HepG2 (cell line): ENCODE results near the gene PPP2R5B. TPM values are rescaled to one million over a fixed set of nuclear protein-coding genes. Genes with fewer than 3 reads are reported as not detected.

Source experiments
- DNMT3B ChIP-seq: conservative IDR thresholded peaks from 2 replicates; pipeline ENCODE4 v1.6.1; 2016; ENCODE audit warnings: missing biosample characterization, control low read depth
- DR1 ChIP-seq: sonication (generic); formaldehyde crosslinking; IDR thresholded peaks from 2 replicates; pipeline ENCODE4 v1.8.0; 2021; ENCODE audit warnings: mild to moderate bottlenecking, missing genetic modification reagents, inconsistent platforms
- FOSL2 ChIP-seq: sonication (generic); formaldehyde crosslinking; IDR thresholded peaks from 2 replicates; pipeline ENCODE4 v1.4.0; 2020; ENCODE audit warnings: missing genetic modification reagents
- FOXM1 ChIP-seq: sonication (generic); formaldehyde crosslinking; IDR thresholded peaks from 2 replicates; pipeline ENCODE4 v1.5.0; 2020; ENCODE audit warnings: missing genetic modification reagents
- HNF4G ChIP-seq, 2 experiments: sonication (generic) in 1 of 2; formaldehyde crosslinking in 1 of 2; IDR thresholded peaks; 2 replicates each; pipeline versions ENCODE4 v1.4.0 to v1.6.1; 2011 to 2020; ENCODE audit warnings: borderline replicate concordance in 2 of 2, low read depth in 2 of 2, mild to moderate bottlenecking in 2 of 2, low read length in 1 of 2, missing genetic modification reagents in 1 of 2, moderate library complexity in 1 of 2
- MTA1 ChIP-seq: sonication (generic); formaldehyde crosslinking; IDR thresholded peaks from 2 replicates; pipeline ENCODE4 v1.4.0; 2020; ENCODE audit warnings: missing genetic modification reagents, mild to moderate bottlenecking, borderline replicate concordance
- NONO ChIP-seq, 2 experiments: fragments of 450-650 bp in 1 of 2; sonication (generic) in 1 of 2; formaldehyde crosslinking in 1 of 2; IDR thresholded peaks in 1 of 2; conservative IDR thresholded peaks in 1 of 2; 2 replicates each; pipeline versions ENCODE4 v1.6.1 to v1.8.0; 2017 to 2022; ENCODE audit warnings: mild to moderate bottlenecking in 1 of 2, missing genetic modification reagents in 1 of 2, moderate library complexity in 1 of 2
- SP4 ChIP-seq: sonication (generic); formaldehyde crosslinking; IDR thresholded peaks from 2 replicates; pipeline ENCODE4 v1.8.1; 2023; ENCODE audit warnings: mild to moderate bottlenecking, missing genetic modification reagents
- ZSCAN22 ChIP-seq: sonication (generic); formaldehyde crosslinking; IDR thresholded peaks from 2 replicates; pipeline ENCODE4 v1.4.0; 2020; ENCODE audit warnings: mild to moderate bottlenecking, missing genetic modification reagents
- polyA plus RNA-seq, 8 experiments: library from polyadenylated mRNA; depleted of rRNA in 3 of 8; stranded (reverse) in 7 of 8; unstranded in 1 of 8; fragments of >200 nt; fragmentation: Illumina TruSeq in 4 of 8; extraction: Trizol in 4 of 8; gene quantifications; 2 replicates each; pipeline versions ENCODE4 v1.2.1 to v1.2.3, GENCODE V29; 2011 to 2016; ENCODE audit warnings: low read depth in 4 of 8, missing spikeins in 1 of 8, mixed read lengths in 1 of 8; ENCODE audit not compliant: insufficient read depth in 1 of 8
- total RNA-seq, 5 experiments: library from RNA; depleted of rRNA; stranded (reverse); fragments of >200 nt; fragmentation: Illumina TruSeq; extraction: Trizol; gene quantifications; 2 replicates each; pipeline ENCODE4 v1.2.3, GENCODE V29; 2016; ENCODE audit warnings: low read depth in 1 of 5
- TF ChIP-seq, protein P1 (sequence below): sonication (generic); formaldehyde crosslinking; IDR thresholded peaks from 2 replicates; pipeline ENCODE4 v1.4.0; 2020; ENCODE audit warnings: missing genetic modification reagents
- TF ChIP-seq, protein P2 (sequence below): sonication (generic); formaldehyde crosslinking; IDR thresholded peaks from 2 replicates; pipeline ENCODE4 v1.4.0; 2020; ENCODE audit warnings: mild to moderate bottlenecking, missing genetic modification reagents
- TF ChIP-seq, protein P3 (sequence below): IDR thresholded peaks from 2 replicates; pipeline ENCODE4 v1.6.1; 2016; ENCODE audit warnings: control low read depth
- TF ChIP-seq, protein P4 (sequence below): IDR thresholded peaks from 2 replicates; pipeline ENCODE4 v1.6.1; 2016; ENCODE audit warnings: missing biosample characterization, missing genetic modification reagents, low read depth
- TF ChIP-seq, protein P5 (sequence below): sonication (generic); formaldehyde crosslinking; IDR thresholded peaks from 2 replicates; pipeline ENCODE4 v1.5.0; 2020; ENCODE audit warnings: mild to moderate bottlenecking, missing genetic modification reagents
- TF ChIP-seq, protein P6 (sequence below): sonication (generic); formaldehyde crosslinking; IDR thresholded peaks from 2 replicates; pipeline ENCODE4 v1.8.0; 2023; ENCODE audit warnings: mild to moderate bottlenecking, missing genetic modification reagents
- TF ChIP-seq, protein P7 (sequence below): sonication (generic); formaldehyde crosslinking; IDR thresholded peaks from 2 replicates; pipeline ENCODE4 v1.5.0; 2020; ENCODE audit warnings: mild to moderate bottlenecking, missing genetic modification reagents

Gene PPP2R5B
- total and polyA plus RNA-seq, 2 of the 13 experiments (the other 11 are each of a cell fraction or from before 2014, with no cell fraction given), result 2.3 to 8.3 TPM

DNA sequence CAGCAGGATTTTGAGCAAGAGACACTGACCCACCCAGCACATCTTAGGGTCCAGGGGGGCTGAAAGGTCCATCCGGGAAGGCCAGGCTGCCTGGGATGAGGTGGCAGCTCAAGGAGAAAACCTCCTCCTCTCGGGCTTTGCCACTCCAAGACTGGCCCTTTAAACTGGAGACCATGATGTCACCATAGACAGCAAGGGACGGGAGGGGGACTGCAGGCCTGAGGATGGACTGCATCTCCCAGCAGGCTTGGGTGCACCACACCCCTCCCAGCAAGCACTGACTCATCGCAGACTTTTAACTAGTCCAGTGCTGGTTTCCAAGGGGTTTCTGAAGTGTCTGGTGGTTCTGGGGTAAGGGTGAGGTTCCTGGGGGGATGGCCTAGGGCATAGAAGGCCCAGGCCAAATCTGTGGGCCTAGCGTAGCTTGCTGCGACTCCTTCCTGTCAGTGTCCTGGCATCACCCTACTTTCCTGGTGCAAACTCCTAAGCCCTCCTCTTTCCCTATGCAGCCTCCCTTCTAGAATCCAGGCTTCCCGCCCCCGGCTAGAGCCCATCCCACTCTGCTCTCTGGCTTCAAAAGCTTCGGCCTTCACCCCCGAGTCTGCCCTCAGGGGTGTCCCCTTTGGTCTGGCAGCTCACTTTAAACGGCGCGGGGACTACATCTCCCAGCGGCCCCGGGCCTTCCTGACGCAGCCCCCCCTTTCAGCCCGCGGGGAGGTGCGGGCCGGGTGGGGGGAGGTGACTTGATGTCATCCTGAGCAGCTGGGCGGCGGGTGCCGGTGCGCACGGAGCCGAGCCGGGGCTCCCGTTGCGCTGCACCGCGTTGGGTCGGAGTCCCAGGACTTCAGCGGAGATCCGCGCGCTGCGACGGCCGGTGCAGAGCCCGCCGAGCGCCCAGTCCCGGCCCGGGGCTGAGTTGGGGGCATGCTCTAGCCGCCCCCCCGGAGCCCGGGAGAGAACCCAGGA lies at the start of gene PPP2R5B (continued):
- TF ChIP-seq, protein P1, sequence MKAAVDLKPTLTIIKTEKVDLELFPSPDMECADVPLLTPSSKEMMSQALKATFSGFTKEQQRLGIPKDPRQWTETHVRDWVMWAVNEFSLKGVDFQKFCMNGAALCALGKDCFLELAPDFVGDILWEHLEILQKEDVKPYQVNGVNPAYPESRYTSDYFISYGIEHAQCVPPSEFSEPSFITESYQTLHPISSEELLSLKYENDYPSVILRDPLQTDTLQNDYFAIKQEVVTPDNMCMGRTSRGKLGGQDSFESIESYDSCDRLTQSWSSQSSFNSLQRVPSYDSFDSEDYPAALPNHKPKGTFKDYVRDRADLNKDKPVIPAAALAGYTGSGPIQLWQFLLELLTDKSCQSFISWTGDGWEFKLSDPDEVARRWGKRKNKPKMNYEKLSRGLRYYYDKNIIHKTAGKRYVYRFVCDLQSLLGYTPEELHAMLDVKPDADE, result no peak
- TF ChIP-seq SP4 (CRISPR knock-in tag) (0 out of 2 replicates have a peak, but pooled peaks have one; percentile 43), ZSCAN22 (CRISPR knock-in tag) (no peak), MTA1 (CRISPR knock-in tag) (no peak), HNF4G (IDR thresholded peaks at IDR 0.05; ENCODE audit: borderline replicate concordance, low read depth, low read length) (peak; percentile 43; the same call in 1 of the 2 replicates), HNF4G (CRISPR knock-in tag; IDR thresholded peaks at IDR 0.05; ENCODE audit: borderline replicate concordance, low read depth) (peak; percentile 20; the same call in 1 of the 2 replicates), NONO (IDR thresholded peaks at IDR 0.05) (no peak), NONO (CRISPR knock-in tag; conservative IDR thresholded peaks at IDR 0.05) (no peak; the same call in 1 of the 2 replicates), DR1 (CRISPR knock-in tag) (no peak), DNMT3B (no peak), FOSL2 (CRISPR knock-in tag) (peak; percentile 98), FOXM1 (no peak)
- TF ChIP-seq, protein P2, sequence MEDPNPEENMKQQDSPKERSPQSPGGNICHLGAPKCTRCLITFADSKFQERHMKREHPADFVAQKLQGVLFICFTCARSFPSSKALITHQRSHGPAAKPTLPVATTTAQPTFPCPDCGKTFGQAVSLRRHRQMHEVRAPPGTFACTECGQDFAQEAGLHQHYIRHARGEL (CRISPR knock-in tag), result no peak
- TF ChIP-seq, protein P3, sequence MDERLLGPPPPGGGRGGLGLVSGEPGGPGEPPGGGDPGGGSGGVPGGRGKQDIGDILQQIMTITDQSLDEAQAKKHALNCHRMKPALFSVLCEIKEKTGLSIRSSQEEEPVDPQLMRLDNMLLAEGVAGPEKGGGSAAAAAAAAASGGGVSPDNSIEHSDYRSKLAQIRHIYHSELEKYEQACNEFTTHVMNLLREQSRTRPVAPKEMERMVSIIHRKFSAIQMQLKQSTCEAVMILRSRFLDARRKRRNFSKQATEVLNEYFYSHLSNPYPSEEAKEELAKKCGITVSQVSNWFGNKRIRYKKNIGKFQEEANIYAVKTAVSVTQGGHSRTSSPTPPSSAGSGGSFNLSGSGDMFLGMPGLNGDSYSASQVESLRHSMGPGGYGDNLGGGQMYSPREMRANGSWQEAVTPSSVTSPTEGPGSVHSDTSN, result no peak
- TF ChIP-seq, protein P4, sequence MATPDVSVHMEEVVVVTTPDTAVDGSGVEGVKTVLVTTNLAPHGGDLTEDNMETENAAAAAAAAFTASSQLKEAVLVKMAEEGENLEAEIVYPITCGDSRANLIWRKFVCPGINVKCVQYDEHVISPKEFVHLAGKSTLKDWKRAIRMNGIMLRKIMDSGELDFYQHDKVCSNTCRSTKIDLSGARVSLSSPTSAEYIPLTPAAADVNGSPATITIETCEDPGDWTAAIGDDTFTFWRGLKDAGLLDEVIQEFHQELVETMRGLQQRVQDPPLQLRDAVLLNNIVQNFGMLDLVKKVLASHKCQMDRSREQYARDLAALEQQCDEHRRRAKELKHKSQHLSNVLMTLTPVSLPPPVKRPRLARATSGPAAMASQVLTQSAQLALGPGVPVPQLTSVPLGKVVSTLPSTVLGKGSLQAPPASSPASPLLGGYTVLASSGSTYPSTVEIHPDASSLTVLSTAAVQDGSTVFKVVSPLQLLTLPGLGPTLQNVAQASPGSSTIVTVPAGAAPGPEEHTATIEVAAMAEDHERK, result peak; percentile 79
- TF ChIP-seq, protein P5, sequence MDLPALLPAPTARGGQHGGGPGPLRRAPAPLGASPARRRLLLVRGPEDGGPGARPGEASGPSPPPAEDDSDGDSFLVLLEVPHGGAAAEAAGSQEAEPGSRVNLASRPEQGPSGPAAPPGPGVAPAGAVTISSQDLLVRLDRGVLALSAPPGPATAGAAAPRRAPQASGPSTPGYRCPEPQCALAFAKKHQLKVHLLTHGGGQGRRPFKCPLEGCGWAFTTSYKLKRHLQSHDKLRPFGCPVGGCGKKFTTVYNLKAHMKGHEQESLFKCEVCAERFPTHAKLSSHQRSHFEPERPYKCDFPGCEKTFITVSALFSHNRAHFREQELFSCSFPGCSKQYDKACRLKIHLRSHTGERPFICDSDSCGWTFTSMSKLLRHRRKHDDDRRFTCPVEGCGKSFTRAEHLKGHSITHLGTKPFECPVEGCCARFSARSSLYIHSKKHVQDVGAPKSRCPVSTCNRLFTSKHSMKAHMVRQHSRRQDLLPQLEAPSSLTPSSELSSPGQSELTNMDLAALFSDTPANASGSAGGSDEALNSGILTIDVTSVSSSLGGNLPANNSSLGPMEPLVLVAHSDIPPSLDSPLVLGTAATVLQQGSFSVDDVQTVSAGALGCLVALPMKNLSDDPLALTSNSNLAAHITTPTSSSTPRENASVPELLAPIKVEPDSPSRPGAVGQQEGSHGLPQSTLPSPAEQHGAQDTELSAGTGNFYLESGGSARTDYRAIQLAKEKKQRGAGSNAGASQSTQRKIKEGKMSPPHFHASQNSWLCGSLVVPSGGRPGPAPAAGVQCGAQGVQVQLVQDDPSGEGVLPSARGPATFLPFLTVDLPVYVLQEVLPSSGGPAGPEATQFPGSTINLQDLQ (CRISPR knock-in tag), result 0 out of 2 replicates have a peak, but pooled peaks have one; percentile 47
- TF ChIP-seq, protein P6, sequence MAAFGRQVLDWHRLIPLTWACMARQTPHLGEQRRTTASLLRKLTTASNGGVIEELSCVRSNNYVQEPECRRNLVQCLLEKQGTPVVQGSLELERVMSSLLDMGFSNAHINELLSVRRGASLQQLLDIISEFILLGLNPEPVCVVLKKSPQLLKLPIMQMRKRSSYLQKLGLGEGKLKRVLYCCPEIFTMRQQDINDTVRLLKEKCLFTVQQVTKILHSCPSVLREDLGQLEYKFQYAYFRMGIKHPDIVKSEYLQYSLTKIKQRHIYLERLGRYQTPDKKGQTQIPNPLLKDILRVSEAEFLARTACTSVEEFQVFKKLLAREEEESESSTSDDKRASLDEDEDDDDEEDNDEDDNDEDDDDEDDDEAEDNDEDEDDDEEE, result peak; percentile 80; the same call in 1 of the 2 replicates
- TF ChIP-seq, protein P7, sequence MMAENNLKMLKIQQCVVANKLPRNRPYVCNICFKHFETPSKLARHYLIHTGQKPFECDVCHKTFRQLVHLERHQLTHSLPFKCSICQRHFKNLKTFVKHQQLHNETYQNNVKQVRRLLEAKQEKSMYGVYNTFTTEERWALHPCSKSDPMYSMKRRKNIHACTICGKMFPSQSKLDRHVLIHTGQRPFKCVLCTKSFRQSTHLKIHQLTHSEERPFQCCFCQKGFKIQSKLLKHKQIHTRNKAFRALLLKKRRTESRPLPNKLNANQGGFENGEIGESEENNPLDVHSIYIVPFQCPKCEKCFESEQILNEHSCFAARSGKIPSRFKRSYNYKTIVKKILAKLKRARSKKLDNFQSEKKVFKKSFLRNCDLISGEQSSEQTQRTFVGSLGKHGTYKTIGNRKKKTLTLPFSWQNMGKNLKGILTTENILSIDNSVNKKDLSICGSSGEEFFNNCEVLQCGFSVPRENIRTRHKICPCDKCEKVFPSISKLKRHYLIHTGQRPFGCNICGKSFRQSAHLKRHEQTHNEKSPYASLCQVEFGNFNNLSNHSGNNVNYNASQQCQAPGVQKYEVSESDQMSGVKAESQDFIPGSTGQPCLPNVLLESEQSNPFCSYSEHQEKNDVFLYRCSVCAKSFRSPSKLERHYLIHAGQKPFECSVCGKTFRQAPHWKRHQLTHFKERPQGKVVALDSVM (CRISPR knock-in tag), result peak; percentile 62; the same call in 1 of the 2 replicates
